Stimulated activated CD8-positive, alpha-beta memory T cell treated with anti-CD3 and anti-CD28 coated beads, Interleukin-12 subunit alpha, Interleukin-12 subunit beta, amount 100 ng/mL, for 4 hours (primary cell): Measurements from ENCODE around the gene PPP1R36.
"Not testable (repeated sequence)": the region's sequence is repeated elsewhere in the genome, so short reads cannot be mapped to it uniquely, and the experiment has no call there.

Experiments used
- DNase-seq: peaks from one replicate; pipeline ENCODE4 v3.0.0-alpha.2; 2020; ENCODE audit warnings: low read depth

PPP1R36 gene

DNA sequence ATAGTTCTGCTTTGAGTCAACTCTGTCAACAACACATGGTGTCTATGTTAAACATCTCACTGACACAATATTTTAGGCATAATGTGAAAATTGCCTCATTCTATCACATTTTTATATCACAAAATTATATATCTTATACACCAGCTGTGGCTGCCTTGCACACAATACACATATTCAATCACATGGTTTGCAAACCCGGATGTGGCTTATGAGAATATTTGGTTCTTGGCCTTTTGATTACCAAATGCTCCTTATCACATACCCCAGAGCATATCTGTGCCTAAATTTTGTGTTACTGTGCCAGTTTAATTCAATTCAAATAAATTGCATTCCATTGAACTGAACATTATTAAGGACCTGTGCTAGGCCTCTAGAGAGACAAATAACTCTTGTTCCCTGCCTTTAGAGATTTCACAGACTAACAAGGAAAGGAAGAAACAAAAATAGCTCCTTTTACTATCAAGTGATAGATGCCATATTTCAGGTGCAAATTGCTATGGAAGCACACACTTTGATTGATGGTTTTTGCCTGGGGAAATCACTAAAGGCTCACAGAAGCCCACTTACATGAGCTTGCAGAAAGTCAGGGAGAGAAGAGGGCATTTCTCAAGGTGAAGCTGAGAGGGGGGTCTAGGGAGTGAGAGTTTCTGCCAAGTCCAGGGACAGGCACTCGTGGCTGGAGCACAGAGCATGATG is 63.4 kb downstream of the PPP1R36 start:
- DNase-seq, result no peak

DNA sequence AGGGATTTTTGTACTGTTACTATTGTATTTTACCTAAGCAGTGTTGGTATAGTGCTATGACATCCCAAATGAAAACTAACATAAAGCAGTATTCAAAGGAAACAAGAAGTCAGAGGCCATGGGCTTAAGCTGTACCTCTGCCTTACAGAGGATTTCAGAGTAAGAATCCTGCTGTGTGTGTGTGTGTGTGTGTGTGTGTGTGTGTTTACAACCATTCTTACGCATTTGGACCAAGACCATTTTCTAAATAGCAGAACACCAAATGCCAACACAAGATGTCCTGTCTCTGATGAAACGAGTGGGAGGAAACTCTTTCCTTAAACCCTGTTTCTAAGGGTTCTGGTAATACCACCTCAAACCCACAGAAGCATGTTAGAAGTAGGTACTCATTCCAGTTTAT is 64.4 kb downstream of the PPP1R36 start:
- no peak for DNase-seq

DNA sequence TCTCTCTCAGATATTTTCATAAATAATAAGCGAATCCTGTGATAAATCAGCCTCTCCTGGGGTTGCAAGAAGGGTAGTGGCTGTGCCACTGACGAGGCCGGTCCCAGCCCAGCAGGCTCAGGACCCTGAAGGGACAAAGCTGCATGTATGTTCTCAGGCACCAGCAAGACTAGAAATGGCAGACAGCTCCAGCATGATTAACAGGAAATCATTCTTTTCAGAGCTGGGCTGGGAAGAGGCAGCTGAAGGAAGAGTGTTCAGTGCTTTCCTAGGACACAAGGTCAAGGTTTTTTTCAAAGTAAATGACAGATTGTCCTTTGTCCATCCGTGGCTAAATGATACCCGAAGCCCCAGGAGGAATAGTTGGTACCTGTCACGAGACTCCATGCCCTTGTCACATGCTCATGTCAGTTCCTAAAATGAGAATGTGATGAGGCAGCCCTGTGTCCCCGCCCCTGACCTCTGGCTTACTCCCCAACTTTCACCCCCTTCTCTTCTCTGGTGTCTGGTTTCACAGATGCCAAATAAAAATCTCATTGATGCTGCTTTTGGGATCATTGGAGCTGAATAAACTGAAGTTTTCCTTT is 65.1 kb downstream of the PPP1R36 start:
- DNase-seq, result no peak

DNA sequence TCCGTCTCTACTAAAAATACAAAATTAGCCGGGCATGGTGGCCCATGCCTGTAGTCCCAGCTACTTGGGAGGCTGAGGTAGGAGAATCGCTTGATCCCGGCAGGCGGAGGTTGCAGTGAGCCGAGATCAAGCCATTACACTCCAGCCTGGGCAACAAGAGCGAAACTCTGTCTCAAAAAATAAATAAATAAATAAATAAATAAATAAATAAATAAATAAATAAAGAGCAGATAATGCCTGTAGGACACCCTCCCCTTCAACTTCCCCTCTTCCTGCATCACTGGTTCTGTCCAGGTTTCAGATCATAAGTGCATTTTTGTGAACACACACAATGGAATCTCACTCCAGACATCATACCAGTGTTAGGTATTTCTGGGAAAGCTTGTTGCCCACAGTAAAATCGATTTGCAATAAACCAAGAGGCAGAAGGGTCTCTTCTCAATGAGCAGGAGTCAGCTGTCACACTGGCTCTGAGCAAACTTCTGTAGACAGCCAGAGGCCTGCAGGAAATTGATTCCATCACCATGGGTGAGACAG is 68.2 kb downstream of the PPP1R36 start:
- not testable (repeated sequence) for DNase-seq

DNA sequence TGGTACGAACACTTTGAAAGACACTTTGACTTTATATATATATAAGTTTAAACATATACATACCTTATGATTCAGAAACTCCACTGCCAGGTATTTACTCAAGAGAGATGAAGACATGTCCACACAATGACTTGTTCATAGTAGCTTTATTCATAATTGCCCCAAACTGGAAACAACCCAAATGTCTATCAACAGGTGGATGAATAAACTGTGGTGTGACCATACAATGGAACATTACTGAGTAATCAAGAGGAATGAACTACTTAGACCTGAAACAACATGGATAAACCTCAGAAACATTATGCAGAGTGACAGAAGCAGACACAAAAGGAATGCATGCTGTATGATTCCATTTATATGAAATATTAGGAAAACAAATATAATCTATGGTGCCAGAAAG is 71.1 kb downstream of the PPP1R36 start:
- no peak for DNase-seq

DNA sequence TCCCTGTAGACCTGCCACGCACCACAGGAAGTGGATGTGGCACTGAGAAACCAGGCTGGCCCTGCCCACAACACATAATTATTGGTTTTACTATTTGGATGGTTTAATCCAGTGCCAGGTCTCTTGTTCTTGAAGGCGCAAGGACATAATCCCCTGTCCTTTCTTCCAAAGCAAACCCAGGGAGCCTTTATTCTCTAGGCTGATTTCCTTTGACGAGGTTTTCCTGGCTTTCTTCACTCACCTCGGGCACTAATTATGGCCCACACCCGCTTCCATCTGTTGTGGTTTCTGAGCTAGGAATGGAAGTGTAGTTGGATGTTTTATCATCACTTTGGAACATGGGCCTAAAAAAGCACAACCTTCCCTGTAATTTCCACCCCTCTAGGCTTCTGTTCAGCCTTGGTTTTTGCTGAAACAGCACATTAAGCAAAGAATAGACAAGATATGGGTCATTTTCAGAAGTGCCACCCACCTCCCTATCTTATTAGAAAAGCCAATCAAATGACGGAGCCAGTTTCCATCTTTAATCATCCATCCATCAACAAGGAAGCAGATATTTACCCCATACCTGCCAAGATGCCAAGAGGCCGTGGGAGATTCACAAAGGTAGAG is 73.9 kb downstream of the PPP1R36 start:
- DNase-seq, result no peak

DNA sequence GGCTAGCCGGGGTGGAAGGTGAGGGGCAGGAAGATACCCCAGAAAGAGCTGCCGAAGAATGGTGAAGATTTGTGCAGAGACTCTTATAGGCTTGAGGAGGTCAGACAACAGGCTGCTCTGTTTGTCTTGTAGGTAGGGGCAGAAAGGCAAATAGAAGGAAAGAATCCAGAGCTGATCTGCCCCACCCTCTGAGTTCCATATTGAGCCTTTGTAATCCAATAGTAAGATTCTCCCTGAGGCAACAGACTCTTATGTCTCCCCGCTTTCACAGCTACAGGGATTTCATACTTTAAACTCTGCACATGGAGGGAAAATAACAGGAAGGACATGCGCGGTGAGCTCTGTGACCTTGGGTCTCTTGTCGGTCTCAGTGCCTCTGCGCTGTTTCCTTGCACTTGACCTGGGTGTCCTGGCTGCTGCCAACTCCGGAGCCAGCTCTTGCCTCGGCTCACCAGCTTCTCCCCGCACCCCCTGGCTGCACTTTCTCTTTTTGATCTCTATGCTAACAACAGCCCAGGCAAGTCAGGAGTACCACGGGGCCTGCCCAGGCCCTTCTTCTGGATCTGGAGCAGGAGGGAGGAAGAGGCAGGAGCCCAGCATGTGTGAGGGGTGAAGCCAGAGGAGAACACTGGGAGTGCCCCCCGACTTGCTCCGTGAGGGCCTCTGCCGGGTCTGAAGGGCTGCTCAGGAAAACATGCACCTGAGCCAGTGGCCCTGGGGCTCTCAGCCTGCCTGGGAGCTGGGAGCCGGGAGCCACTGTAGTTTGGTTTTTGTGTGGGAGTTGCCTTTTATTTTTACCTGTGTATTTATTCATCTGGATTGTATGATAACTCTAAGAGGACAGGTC is 75.8 kb downstream of the PPP1R36 start:
- no peak for DNase-seq

DNA sequence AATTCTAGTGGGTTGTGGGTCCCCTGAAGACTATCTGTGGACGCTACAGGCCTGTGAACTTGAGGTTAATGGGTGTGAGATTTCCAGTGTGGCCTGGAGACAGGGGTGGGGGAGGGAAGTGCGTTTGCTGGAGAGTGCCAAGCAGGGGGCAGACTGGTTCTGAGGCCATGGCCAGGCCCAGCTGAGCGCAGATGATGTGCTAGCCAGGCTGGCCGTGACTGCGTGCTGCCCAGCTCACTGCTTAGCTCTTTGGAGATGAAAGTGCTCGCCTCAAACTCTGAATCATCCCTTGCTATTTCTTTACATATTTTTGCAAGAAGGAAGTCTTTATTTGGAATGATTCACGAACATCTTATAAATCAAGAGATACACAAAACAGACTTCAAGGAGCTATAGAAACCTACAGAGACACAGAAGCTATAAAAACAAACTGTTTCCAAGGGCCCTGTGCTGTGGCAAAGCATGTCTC is 79.2 kb downstream of the PPP1R36 start:
- no peak for DNase-seq

DNA sequence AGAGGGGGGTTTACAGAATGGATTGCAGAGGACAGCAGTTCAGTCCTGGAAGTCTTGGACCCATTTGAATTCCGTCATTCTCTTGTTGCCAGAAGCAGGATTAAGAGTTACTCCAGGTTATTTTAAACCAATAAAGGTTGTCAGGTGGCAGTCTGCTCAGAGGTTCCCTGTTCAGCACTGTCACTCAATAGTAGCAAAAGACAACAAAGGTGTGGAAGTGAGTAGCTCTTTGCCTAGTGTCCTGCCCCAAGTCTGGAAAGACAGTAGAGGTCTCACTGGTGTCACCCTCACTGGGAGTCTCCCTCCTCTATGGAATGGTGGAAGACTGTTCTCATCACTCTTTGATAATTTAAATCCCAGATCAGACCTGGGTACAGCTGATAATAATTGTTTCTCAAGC is 81.0 kb downstream of the PPP1R36 start:
- no peak for DNase-seq

DNA sequence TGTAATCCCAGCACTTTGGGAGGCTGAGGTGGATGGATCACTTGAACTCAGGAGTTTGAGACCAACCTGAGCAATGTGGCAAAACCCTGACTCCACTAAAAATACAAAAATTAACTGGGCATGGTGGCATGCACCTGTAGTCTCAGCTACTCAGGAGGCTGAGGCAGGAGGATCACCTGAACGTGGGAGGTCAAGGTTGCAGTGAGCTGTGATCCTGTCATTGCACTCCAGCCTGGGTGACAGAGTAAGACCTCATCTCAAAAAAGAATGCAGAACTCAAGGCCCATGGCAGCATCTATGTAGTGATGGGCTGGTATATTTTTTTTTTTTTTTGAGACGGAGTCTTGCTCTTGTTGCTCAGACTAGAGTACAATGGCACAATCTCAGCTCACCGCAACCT is 81.5 kb downstream of the PPP1R36 start:
- not testable (repeated sequence) for DNase-seq

DNA sequence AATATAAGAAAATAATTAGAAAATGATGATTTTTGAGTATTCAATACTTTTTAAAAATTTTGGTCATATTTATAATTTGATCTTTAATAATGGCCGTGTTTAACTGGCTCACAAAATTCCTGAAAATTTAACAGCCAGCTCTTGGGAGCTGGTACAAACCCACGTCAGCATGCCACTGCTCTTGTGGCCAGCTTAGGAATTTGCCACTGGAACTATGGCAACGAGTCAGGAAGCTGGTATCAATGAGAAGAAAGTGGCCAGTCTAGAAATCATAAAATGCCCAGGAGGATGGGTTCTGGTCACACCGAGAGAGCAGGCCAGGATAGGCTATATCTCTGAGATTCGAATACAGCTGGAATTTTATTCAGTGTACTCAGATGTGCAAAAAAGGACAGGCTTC is 82.3 kb downstream of the PPP1R36 start:
- no peak for DNase-seq

DNA sequence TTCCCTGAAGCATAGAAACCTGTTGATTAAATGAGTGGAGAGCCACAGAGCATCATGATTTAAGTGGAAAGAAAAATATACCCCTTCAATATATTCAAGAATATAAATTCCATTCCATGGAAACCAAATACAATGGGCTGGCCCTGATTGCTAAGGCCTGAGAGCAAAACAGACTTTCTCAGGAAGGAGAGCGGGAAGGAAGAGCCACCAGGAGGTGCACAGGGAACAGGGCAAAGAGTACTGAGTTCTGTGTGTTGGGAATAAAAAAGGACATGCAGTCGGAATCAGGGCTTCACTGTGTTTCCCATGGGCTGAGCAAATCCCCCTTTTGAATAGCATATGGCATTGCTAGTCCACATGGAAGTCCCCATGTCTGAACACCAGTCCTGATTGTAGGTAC is 84.8 kb downstream of the PPP1R36 start:
- DNase-seq, result no peak

DNA sequence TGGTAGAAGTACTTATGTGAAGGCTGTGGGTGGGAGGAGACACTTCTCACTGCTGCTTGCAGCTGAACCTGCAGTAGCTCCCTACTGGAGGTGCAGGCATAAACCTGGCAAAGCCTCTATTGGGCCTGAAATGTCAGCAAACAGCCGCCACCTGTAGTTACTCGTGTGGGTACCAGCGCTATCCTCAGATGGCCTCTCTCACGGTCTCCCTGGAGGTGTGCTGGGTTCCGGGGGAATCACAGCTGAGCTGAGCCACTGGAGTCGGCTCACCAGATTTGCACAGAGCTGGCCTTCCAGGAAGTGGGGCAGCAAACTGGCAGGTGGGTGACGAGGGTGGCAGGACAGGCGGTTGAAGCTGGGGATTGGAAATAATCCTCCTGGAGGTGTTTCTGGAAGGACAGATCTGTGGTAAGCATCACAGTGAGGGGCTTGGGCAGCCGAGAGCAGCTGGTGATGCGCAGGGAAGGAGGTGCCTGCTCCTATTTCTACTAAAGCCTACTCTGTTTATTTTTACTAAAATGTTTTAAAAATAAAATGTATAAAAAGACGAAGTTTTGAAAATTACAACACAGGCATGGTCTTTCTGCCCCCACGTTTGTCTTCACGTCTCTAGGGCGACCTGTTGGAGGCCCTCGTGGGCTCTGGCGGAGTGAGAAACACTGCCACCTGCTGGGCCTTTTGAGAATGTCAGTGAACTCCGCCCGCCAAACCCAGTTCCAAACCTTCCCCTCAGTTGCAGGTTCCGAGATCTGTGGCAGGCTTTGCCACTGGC is 86.6 kb downstream of the PPP1R36 start:
- peak; percentile 37 for DNase-seq

DNA sequence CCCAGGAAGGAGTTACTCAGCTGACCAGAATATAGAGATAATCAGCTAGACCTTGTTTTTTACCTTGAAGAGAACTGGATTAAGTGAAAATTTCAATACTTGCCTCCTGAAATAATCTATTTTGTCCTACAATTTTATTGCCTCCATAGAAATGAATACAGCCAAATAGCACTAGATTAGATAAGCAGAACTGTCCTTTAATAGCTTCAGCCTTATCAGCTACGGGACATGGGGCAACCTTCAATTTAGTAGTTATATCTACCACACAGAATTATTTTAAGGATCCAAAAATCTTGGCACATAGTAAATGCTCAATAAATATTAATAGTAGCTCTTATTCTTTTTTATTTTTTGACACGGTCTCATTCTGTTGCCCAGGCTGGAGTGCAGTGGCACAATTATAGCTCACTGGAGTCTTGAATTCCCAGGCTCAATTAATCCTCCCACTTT is 87.2 kb downstream of the PPP1R36 start:
- DNase-seq, result no peak

DNA sequence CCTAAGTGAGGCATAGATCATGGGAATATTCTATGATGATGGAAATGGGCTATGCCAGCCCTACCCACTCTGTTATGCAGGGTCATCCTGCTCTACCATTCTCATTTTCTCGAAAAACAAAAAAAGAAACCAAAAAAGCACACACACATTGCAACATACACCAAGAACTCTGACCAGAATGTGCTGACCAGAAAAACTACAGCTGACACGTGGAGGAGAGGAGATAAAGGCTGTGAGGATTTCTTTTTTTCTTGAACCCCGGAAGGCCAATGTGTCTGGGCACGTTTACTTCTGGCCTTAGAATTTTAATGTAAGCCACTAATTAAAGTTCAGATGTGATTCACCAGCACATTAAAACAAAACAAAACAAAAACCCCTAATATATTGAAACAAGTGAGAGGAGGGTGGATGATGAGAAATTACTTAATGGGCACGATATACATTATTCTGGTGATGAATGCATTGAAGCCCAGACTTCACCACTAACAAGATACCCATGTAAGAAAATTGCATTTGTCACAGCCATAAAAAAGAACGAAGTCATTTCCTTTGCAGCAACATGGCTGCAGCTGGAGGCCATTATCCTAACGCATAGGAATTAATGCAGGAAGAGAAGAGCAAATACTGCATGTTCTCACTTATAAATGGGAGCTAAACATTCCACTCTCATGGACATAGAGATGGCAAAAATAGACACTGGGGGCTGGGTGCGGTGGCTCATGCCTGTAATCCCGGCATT is 88.1 kb downstream of the PPP1R36 start:
- DNase-seq, result no peak

DNA sequence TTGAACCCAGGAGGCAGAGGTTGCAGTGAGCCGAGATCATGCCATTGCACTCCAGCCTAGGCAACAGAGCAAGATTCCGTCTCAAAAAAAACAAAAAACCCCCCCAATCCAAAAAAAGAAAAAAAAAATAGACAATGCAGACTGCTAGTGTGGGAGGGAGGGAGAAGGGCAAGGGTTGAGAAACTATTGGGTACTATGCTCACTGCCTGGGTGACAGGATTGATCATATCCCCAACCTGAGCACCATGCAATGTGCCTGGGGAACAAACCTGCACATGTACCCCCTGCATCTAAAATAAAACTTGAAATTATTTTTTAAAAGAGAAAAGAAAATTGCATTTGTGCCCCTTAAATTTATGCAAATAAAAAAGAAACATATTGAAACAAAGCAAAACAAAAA is 88.9 kb downstream of the PPP1R36 start:
- DNase-seq, result no peak
